IPS-20b (cell line): ENCODE results near the gene SUGP2.

Experiments
- H3K27ac ChIP-seq: one replicate; pipeline ENCODE4 v1.5.1; 2013; ENCODE audit warnings: low read length
- H3K27me3 ChIP-seq: 2 replicates; pipeline ENCODE4 v1.6.1; 2013; ENCODE audit warnings: mild to moderate bottlenecking, low read length, inconsistent platforms; ENCODE audit not compliant: insufficient read depth
- H3K36me3 ChIP-seq: 2 replicates; pipeline ENCODE4 v1.6.1; 2013; ENCODE audit warnings: low read depth, mild to moderate bottlenecking, inconsistent platforms, low read length, moderate library complexity; ENCODE audit not compliant: insufficient read depth
- H3K4me1 ChIP-seq: 2 replicates; pipeline ENCODE4 v1.6.1; 2013; ENCODE audit warnings: mild to moderate bottlenecking, control low read depth, inconsistent platforms, low read length, moderate library complexity; ENCODE audit not compliant: insufficient read depth
- H3K4me3 ChIP-seq: 2 replicates; pipeline ENCODE4 v1.5.1; 2013; ENCODE audit warnings: mild to moderate bottlenecking, low read length, inconsistent platforms
- H3K9ac ChIP-seq: 2 replicates; pipeline ENCODE4 v1.6.1; 2013; ENCODE audit warnings: low read depth, mild to moderate bottlenecking, inconsistent platforms, low read length, moderate library complexity
- H3K9me3 ChIP-seq: 2 replicates; pipeline ENCODE4 v1.6.1; 2013; ENCODE audit warnings: mild to moderate bottlenecking, low read depth, low read length, inconsistent platforms; ENCODE audit not compliant: insufficient read depth

The SUGP2 gene

GRCh38 chr19:18998276-18998675 is 35.0 kb downstream of the SUGP2 start:
- Histone ChIP-seq H3K27me3 (no peaks in the 10 kb centered on the region), H3K9me3 (no peaks in the 10 kb centered on the region), H3K27ac (no peak overlapping the region), H3K4me1 (peaks cover 4% of the 10 kb centered on the region; the same call in 1 of the 2 replicates), H3K9ac (no peak overlapping the region), H3K4me3 (no peak overlapping the region), H3K36me3 (peaks cover 71% of the 10 kb centered on the region)

GRCh38 chr19:18996796-18997394 is 36.4 kb downstream of the SUGP2 start:
- no peak overlapping the region for H3K27ac ChIP-seq
- H3K4me3 ChIP-seq: no peak overlapping the region
- H3K4me1 ChIP-seq: peaks cover 4% of the 10 kb centered on the region; the same call in 1 of the 2 replicates
- peaks cover 72% of the 10 kb centered on the region for H3K36me3 ChIP-seq
- H3K27me3 ChIP-seq: no peaks in the 10 kb centered on the region
- H3K9me3 ChIP-seq: no peaks in the 10 kb centered on the region
- H3K9ac ChIP-seq: no peak overlapping the region

- no peaks in the 10 kb centered on the region for H3K9me3 ChIP-seq
- no peak overlapping the region for H3K9ac ChIP-seq
- no peaks in the 10 kb centered on the region for H3K27me3 ChIP-seq
- no peak overlapping the region for H3K27ac ChIP-seq
- peaks cover 4% of the 10 kb centered on the region; the same call in 1 of the 2 replicates for H3K4me1 ChIP-seq
- peaks cover 71% of the 10 kb centered on the region for H3K36me3 ChIP-seq
- H3K4me3 ChIP-seq: no peak overlapping the region
Observed at GRCh38 chr19:18996351-18996750, 37.0 kb downstream of the SUGP2 start.

GRCh38 chr19:18995804-18996241 is 37.5 kb downstream of the SUGP2 start:
- no peaks in the 10 kb centered on the region for H3K27me3 ChIP-seq
- H3K9ac ChIP-seq: no peak overlapping the region
- no peaks in the 10 kb centered on the region for H3K9me3 ChIP-seq
- peaks cover 67% of the 10 kb centered on the region for H3K36me3 ChIP-seq
- no peak overlapping the region for H3K4me3 ChIP-seq
- no peak overlapping the region for H3K27ac ChIP-seq
- H3K4me1 ChIP-seq: peaks cover 4% of the 10 kb centered on the region; the same call in 1 of the 2 replicates

- Histone ChIP-seq H3K9ac (no peak overlapping the region), H3K27ac (no peak overlapping the region), H3K4me3 (no peak overlapping the region), H3K36me3 (peaks cover 44% of the 10 kb centered on the region), H3K4me1 (peaks cover 4% of the 10 kb centered on the region; the same call in 1 of the 2 replicates), H3K27me3 (no peaks in the 10 kb centered on the region), H3K9me3 (no peaks in the 10 kb centered on the region)
Observed at GRCh38 chr19:18993115-18993514, 40.2 kb downstream of the SUGP2 start.

GRCh38 chr19:18992696-18993095 is 40.6 kb downstream of the SUGP2 start:
- Histone ChIP-seq H3K36me3 (peaks cover 40% of the 10 kb centered on the region), H3K27ac (no peak overlapping the region), H3K4me3 (no peak overlapping the region), H3K27me3 (no peaks in the 10 kb centered on the region), H3K4me1 (peaks cover 4% of the 10 kb centered on the region; the same call in 1 of the 2 replicates), H3K9ac (no peak overlapping the region), H3K9me3 (no peaks in the 10 kb centered on the region)

GRCh38 chr19:18991468-18991867 is 41.8 kb downstream of the SUGP2 start:
- no peaks in the 10 kb centered on the region; the same call in 1 of the 2 replicates for H3K27me3 ChIP-seq
- H3K36me3 ChIP-seq: peaks cover 33% of the 10 kb centered on the region
- H3K4me1 ChIP-seq: peaks cover 4% of the 10 kb centered on the region; the same call in 1 of the 2 replicates
- H3K9me3 ChIP-seq: no peaks in the 10 kb centered on the region
- H3K4me3 ChIP-seq: no peak overlapping the region
- H3K27ac ChIP-seq: no peak overlapping the region
- no peak overlapping the region for H3K9ac ChIP-seq

- Histone ChIP-seq H3K36me3 (peaks cover 33% of the 10 kb centered on the region), H3K9ac (no peak overlapping the region), H3K4me1 (peaks cover 4% of the 10 kb centered on the region; the same call in 1 of the 2 replicates), H3K4me3 (no peak overlapping the region), H3K9me3 (no peaks in the 10 kb centered on the region), H3K27ac (no peak overlapping the region), H3K27me3 (no peaks in the 10 kb centered on the region; the same call in 1 of the 2 replicates)
Observed at GRCh38 chr19:18991006-18991405, 42.3 kb downstream of the SUGP2 start.

- no peaks in the 10 kb centered on the region for H3K4me1 ChIP-seq
- no peak overlapping the region for H3K9ac ChIP-seq
- peaks cover 5% of the 10 kb centered on the region; the same call in 1 of the 2 replicates for H3K27me3 ChIP-seq
- H3K36me3 ChIP-seq: peaks cover 32% of the 10 kb centered on the region
- no peaks in the 10 kb centered on the region for H3K9me3 ChIP-seq
- H3K4me3 ChIP-seq: no peak overlapping the region
- H3K27ac ChIP-seq: no peak overlapping the region
Observed at GRCh38 chr19:18990128-18990708, 43.1 kb downstream of the SUGP2 start.

- peaks cover 5% of the 10 kb centered on the region for H3K27me3 ChIP-seq
- H3K4me3 ChIP-seq: no peak overlapping the region
- H3K9ac ChIP-seq: no peak overlapping the region
- no peaks in the 10 kb centered on the region for H3K4me1 ChIP-seq
- H3K9me3 ChIP-seq: no peaks in the 10 kb centered on the region
- peaks cover 23% of the 10 kb centered on the region for H3K36me3 ChIP-seq
- no peak overlapping the region for H3K27ac ChIP-seq
Observed at GRCh38 chr19:18989316-18989715, 44.0 kb downstream of the SUGP2 start.

- Histone ChIP-seq H3K27me3 (peaks cover 8% of the 10 kb centered on the region), H3K4me3 (no peak overlapping the region), H3K9me3 (no peaks in the 10 kb centered on the region), H3K9ac (no peak overlapping the region), H3K27ac (no peak overlapping the region), H3K36me3 (peaks cover 5% of the 10 kb centered on the region; the same call in 1 of the 2 replicates), H3K4me1 (no peaks in the 10 kb centered on the region)
Observed at GRCh38 chr19:18987456-18987855, 45.9 kb downstream of the SUGP2 start.

- no peaks in the 10 kb centered on the region for H3K9me3 ChIP-seq
- H3K36me3 ChIP-seq: no peaks in the 10 kb centered on the region
- H3K27me3 ChIP-seq: peaks cover 8% of the 10 kb centered on the region
- no peak overlapping the region for H3K27ac ChIP-seq
- H3K4me3 ChIP-seq: no peak overlapping the region
- H3K9ac ChIP-seq: no peak overlapping the region
- no peaks in the 10 kb centered on the region for H3K4me1 ChIP-seq
Observed at GRCh38 chr19:18985257-18985656, 48.1 kb downstream of the SUGP2 start.
